Osteoblast (primary cell): ENCODE results near the gene CMTM3. TPM values are rescaled to one million over a fixed set of nuclear protein-coding genes. Genes with fewer than 3 reads are reported as not detected.
"Not testable (repeated sequence)": the region's sequence is repeated elsewhere in the genome, so short reads cannot be mapped to it uniquely, and the experiment has no call there.

Experiments
- DNase-seq: peaks from one replicate; pipeline ENCODE4 v3.0.0; 2011; ENCODE audit warnings: low spot score, mixed read lengths; ENCODE audit not compliant: insufficient read length; ENCODE audit errors: missing footprints
- H2AFZ ChIP-seq: 2 replicates; pipeline ENCODE4 v1.6.0; 2011; ENCODE audit warnings: mild to moderate bottlenecking, low read length
- H3K27ac ChIP-seq: 2 replicates; pipeline ENCODE4 v1.5.1; 2011; ENCODE audit warnings: mild to moderate bottlenecking, low read depth, low read length, moderate library complexity
- H3K27me3 ChIP-seq: 2 replicates; pipeline ENCODE4 v1.6.0; 2012; ENCODE audit warnings: mild to moderate bottlenecking, control low read depth, inconsistent platforms, low read length, moderate library complexity; ENCODE audit not compliant: insufficient read depth
- H3K36me3 ChIP-seq: 2 replicates; pipeline ENCODE4 v1.5.1; 2011; ENCODE audit warnings: mild to moderate bottlenecking, low read length, control low read depth, moderate library complexity; ENCODE audit not compliant: insufficient read depth
- H3K4me1 ChIP-seq: 2 replicates; pipeline ENCODE4 v1.5.1; 2011; ENCODE audit warnings: mild to moderate bottlenecking, low read length, control low read depth, moderate library complexity; ENCODE audit not compliant: insufficient read depth
- H3K4me2 ChIP-seq: 2 replicates; pipeline ENCODE4 v1.6.0; 2011; ENCODE audit warnings: mild to moderate bottlenecking, low read length; ENCODE audit not compliant: insufficient read depth
- H3K4me3 ChIP-seq: fragments of 200-600 bp; sonication (generic); 3 replicates; pipeline ENCODE4 v1.5.1; 2012; ENCODE audit warnings: mild to moderate bottlenecking, low read length, inconsistent platforms; ENCODE audit not compliant: insufficient read depth
- H3K79me2 ChIP-seq: 2 replicates; pipeline ENCODE4 v1.6.0; 2012; ENCODE audit warnings: mild to moderate bottlenecking, low read length, control low read depth, inconsistent platforms; ENCODE audit not compliant: insufficient read depth
- H3K9me3 ChIP-seq: 2 replicates; pipeline ENCODE4 v1.5.1; 2011; ENCODE audit warnings: low read depth, low read length, control low read depth
- H4K20me1 ChIP-seq: 2 replicates; pipeline ENCODE4 v1.6.0; 2012; ENCODE audit warnings: mild to moderate bottlenecking, low read length, control low read depth; ENCODE audit not compliant: insufficient read depth
- total RNA-seq: library from RNA; depleted of rRNA; stranded (reverse); fragments of >200 nt; gene quantifications from 2 replicates; pipeline ENCODE4 v1.2.3, GENCODE V29; 2012
- TF ChIP-seq, protein P1 (sequence below): IDR thresholded peaks from 2 replicates; pipeline ENCODE4 v1.5.1; 2011; ENCODE audit warnings: mild to moderate bottlenecking, low read depth, low read length, moderate library complexity; ENCODE audit errors: extremely low read depth

The CMTM3 gene
- total RNA-seq, 1 donor, result 24.6 TPM

DNA sequence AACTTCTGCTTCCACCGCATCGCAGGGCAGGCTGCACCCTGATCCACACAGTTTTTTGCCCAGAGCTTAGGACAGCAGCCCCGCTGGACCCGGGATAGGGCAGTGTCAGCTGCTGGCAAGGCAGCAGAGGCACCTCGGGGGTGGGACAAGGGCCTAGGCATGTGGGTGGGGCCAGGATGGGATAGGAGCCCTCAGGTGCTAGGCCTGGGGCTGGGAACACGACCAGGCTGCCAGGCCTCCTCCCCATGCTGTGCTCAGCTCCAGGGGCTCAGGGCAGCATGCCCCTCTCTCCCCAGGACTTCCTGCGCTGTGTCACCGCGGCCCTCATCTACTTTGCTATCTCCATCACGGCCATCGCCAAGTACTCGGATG lies 4.6 kb downstream of the CMTM3 start:
- peaks cover 10% of the 10 kb centered on the region for H4K20me1 ChIP-seq
- H3K4me2 ChIP-seq, result no peak overlapping the region
- TF ChIP-seq, protein P1, sequence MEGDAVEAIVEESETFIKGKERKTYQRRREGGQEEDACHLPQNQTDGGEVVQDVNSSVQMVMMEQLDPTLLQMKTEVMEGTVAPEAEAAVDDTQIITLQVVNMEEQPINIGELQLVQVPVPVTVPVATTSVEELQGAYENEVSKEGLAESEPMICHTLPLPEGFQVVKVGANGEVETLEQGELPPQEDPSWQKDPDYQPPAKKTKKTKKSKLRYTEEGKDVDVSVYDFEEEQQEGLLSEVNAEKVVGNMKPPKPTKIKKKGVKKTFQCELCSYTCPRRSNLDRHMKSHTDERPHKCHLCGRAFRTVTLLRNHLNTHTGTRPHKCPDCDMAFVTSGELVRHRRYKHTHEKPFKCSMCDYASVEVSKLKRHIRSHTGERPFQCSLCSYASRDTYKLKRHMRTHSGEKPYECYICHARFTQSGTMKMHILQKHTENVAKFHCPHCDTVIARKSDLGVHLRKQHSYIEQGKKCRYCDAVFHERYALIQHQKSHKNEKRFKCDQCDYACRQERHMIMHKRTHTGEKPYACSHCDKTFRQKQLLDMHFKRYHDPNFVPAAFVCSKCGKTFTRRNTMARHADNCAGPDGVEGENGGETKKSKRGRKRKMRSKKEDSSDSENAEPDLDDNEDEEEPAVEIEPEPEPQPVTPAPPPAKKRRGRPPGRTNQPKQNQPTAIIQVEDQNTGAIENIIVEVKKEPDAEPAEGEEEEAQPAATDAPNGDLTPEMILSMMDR, result no peak

DNA sequence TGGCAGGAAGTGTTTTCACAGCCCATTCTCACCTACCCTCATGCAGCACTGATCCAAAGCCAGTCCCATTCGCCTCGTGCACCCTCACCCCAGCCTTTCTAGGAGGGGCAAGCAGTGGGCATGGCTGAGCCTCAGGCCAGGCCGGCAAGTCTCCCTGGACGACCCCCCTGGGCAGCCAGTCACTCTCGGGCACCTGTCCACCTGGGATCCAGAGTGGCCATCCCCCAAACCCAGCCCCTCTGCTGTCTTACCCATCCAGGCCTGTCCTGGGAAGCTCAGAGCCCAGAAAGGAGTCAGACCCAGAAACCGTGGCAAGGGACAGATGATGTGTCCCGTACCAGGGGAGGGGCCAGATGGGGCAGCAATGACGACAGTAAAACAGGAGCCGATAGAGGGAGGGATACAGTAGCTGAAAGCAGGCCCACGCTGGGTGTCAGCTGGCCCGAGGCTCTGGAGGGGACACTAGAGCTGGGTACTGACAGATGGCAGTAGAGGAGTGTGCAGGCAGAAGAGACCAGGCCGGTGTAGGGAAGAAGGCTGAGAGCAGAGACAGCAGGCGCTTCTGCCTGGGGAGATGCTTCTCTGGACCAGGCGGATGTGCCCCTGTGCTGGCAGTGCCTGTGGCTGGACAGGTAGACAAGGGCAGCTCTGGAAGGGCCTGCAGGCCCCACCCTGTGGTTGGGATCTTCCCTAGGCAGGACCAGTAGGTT lies 5.8 kb downstream of the CMTM3 start:
- H3K4me3 ChIP-seq, result no peak overlapping the region
- no peak overlapping the region for H3K27ac ChIP-seq
- peaks cover 36% of the 10 kb centered on the region for H3K36me3 ChIP-seq
- no peak overlapping the region for H3K4me2 ChIP-seq
- H3K4me1 ChIP-seq, result peaks cover 17% of the 10 kb centered on the region
- H3K27me3 ChIP-seq, result no peaks in the 10 kb centered on the region
- TF ChIP-seq, protein P1, result no peak
- H2AFZ ChIP-seq, result no peak overlapping the region
- peak; percentile 64 for DNase-seq
- no peaks in the 10 kb centered on the region for H3K9me3 ChIP-seq
- H3K79me2 ChIP-seq, result peaks cover 28% of the 10 kb centered on the region
- peaks cover 10% of the 10 kb centered on the region for H4K20me1 ChIP-seq

More for the DNA sequence above, 4.6 kb downstream of the CMTM3 start:
- peaks cover 29% of the 10 kb centered on the region for H3K79me2 ChIP-seq
- no peaks in the 10 kb centered on the region for H3K9me3 ChIP-seq
- no peaks in the 10 kb centered on the region for H3K27me3 ChIP-seq
- H3K27ac ChIP-seq, result peak overlapping the region; percentile 27
- H3K4me1 ChIP-seq, result peaks cover 17% of the 10 kb centered on the region
- DNase-seq, result peak; percentile 71
- H3K4me3 ChIP-seq, result no peak overlapping the region
- H2AFZ ChIP-seq, result no peak overlapping the region
- H3K36me3 ChIP-seq, result peaks cover 36% of the 10 kb centered on the region

DNA sequence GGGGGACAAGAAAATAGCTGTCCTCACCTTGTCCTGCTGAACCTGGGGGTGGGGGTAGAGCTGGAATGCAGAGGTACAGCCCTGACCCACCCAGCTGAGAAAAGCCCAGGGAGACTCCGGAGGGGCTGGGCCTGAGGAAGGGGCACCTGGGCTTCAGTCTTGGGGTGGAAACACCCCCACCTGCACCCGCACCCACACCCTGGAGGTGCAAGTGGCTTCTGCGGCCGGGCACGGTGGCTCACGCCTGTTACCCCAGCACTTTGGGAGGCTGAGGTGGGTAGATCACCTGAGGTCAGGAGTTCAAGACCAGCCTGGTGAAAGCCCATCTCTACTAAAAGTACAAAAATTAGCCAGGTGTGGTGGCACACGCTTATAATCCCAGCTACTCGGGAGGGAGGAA lies 7.4 kb downstream of the CMTM3 start:
- not testable (repeated sequence) for DNase-seq, H3K27me3 ChIP-seq, H3K4me2 ChIP-seq, H3K4me3 ChIP-seq, H2AFZ ChIP-seq, H3K27ac ChIP-seq, H3K9me3 ChIP-seq, H4K20me1 ChIP-seq
- Histone ChIP-seq H3K79me2 (peaks cover 16% of the 10 kb centered on the region), H3K4me1 (peaks cover 21% of the 10 kb centered on the region), H3K36me3 (peaks cover 36% of the 10 kb centered on the region)

DNA sequence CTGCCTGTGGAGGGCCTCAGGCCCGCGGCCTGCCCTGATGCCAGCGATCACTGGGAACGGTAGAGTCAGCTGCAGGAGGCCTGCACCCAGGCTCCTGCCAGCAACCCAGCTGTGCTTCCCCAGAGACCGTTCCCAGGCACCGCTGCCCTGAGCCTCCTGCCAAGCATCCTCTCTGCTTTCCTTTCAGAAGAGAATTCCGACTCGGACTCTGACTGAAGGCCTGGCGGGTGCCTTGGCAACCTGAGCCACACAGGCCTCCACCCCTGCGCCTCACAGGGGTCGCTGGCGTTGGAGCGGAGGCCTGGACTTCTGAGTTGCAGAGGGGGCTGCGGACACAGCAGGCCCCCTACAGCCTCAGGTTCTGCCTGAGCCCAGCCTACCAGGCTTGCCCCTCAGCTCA lies 7.9 kb downstream of the CMTM3 start:
- Histone ChIP-seq H3K4me1 (peaks cover 23% of the 10 kb centered on the region), H4K20me1 (peaks cover 10% of the 10 kb centered on the region), H3K27me3 (no peaks in the 10 kb centered on the region), H2AFZ (no peak overlapping the region), H3K36me3 (peaks cover 36% of the 10 kb centered on the region), H3K79me2 (peaks cover 16% of the 10 kb centered on the region), H3K27ac (no peak overlapping the region), H3K9me3 (no peaks in the 10 kb centered on the region), H3K4me2 (no peak overlapping the region), H3K4me3 (no peak overlapping the region)
- DNase-seq, result no peak
- TF ChIP-seq, protein P1, result no peak
